ENCODE measurements around the gene PARD3B. TPM values are rescaled to one million over a fixed set of nuclear protein-coding genes. Genes with fewer than 3 reads are reported as not detected.

The PARD3B gene
- total RNA-seq, 1 donor from 2014 or later, result 0.66 TPM

GRCh38 chr2:205032093-205032551, 486.8 kb downstream of the PARD3B start:
- H3K4me3 Mint-ChIP-seq (ENCODE audit: unreplicated experiment), result no peak overlapping the region

GRCh38 chr2:205033431-205033830, 488.2 kb downstream of the PARD3B start:
- Mint-ChIP-seq H3K27ac (ENCODE audit: unreplicated experiment) (no peak overlapping the region), H3K4me3 (ENCODE audit: unreplicated experiment) (no peak overlapping the region), H3K36me3 (ENCODE audit: unreplicated experiment) (no peaks in the 10 kb centered on the region), H3K9me3 (ENCODE audit: unreplicated experiment) (no peaks in the 10 kb centered on the region), H3K27me3 (ENCODE audit: unreplicated experiment) (no peaks in the 10 kb centered on the region), H3K4me1 (ENCODE audit: low read depth, unreplicated experiment) (peaks cover 3% of the 10 kb centered on the region)
- DNase-seq, result no peak
- no peak for TF ChIP-seq CTCF (IDR thresholded peaks at IDR 0.05; ENCODE audit: partially characterized antibody, unreplicated experiment)

More at GRCh38 chr2:205032093-205032551, 486.8 kb downstream of the PARD3B start:
- Mint-ChIP-seq H3K4me1 (ENCODE audit: low read depth, unreplicated experiment) (peaks cover 3% of the 10 kb centered on the region), H3K36me3 (ENCODE audit: unreplicated experiment) (no peaks in the 10 kb centered on the region), H3K27me3 (ENCODE audit: unreplicated experiment) (no peaks in the 10 kb centered on the region), H3K27ac (ENCODE audit: unreplicated experiment) (no peak overlapping the region), H3K9me3 (ENCODE audit: unreplicated experiment) (no peaks in the 10 kb centered on the region)
- DNase-seq, result no peak
- no peak for TF ChIP-seq CTCF (IDR thresholded peaks at IDR 0.05; ENCODE audit: partially characterized antibody, unreplicated experiment)

- Mint-ChIP-seq H3K36me3 (ENCODE audit: unreplicated experiment) (no peaks in the 10 kb centered on the region), H3K27me3 (ENCODE audit: unreplicated experiment) (no peaks in the 10 kb centered on the region), H3K4me3 (ENCODE audit: unreplicated experiment) (no peak overlapping the region), H3K9me3 (ENCODE audit: unreplicated experiment) (no peaks in the 10 kb centered on the region), H3K27ac (ENCODE audit: unreplicated experiment) (no peak overlapping the region), H3K4me1 (ENCODE audit: low read depth, unreplicated experiment) (peaks cover 3% of the 10 kb centered on the region)
- DNase-seq, result no peak
- TF ChIP-seq CTCF (IDR thresholded peaks at IDR 0.05; ENCODE audit: partially characterized antibody, unreplicated experiment), result no peak
Observed at GRCh38 chr2:205034034-205034433, 488.8 kb downstream of the PARD3B start.

GRCh38 chr2:205040323-205040722, 495.0 kb downstream of the PARD3B start:
- H3K27ac Mint-ChIP-seq (ENCODE audit: unreplicated experiment), result no peak overlapping the region
- no peaks in the 10 kb centered on the region for H3K36me3 Mint-ChIP-seq (ENCODE audit: unreplicated experiment)
- no peak for DNase-seq
- no peak for TF ChIP-seq CTCF (IDR thresholded peaks at IDR 0.05; ENCODE audit: partially characterized antibody, unreplicated experiment)
- no peaks in the 10 kb centered on the region for H3K4me1 Mint-ChIP-seq (ENCODE audit: low read depth, unreplicated experiment)
- H3K9me3 Mint-ChIP-seq (ENCODE audit: unreplicated experiment), result no peaks in the 10 kb centered on the region
- no peak overlapping the region for H3K4me3 Mint-ChIP-seq (ENCODE audit: unreplicated experiment)
- H3K27me3 Mint-ChIP-seq (ENCODE audit: unreplicated experiment), result no peaks in the 10 kb centered on the region

- H3K27ac Mint-ChIP-seq (ENCODE audit: unreplicated experiment), result no peak overlapping the region
- no peak overlapping the region for H3K4me3 Mint-ChIP-seq (ENCODE audit: unreplicated experiment)
- TF ChIP-seq CTCF (IDR thresholded peaks at IDR 0.05; ENCODE audit: partially characterized antibody, unreplicated experiment), result no peak
- H3K9me3 Mint-ChIP-seq (ENCODE audit: unreplicated experiment), result no peaks in the 10 kb centered on the region
- H3K27me3 Mint-ChIP-seq (ENCODE audit: unreplicated experiment), result no peaks in the 10 kb centered on the region
- no peaks in the 10 kb centered on the region for H3K4me1 Mint-ChIP-seq (ENCODE audit: low read depth, unreplicated experiment)
- DNase-seq, result no peak
- H3K36me3 Mint-ChIP-seq (ENCODE audit: unreplicated experiment), result no peaks in the 10 kb centered on the region
Observed at GRCh38 chr2:205041472-205042130, 496.3 kb downstream of the PARD3B start.
